T47D (cell line): Measurements from ENCODE around the gene PER2.

Source experiments
- DNase-seq, 2 experiments: peaks; one replicate each; pipeline versions ENCODE4 v3.0.0 to v3.0.0-alpha.2; 2011 to 2012; ENCODE audit warnings: low read depth in 1 of 2, low spot score in 1 of 2
- JUND ChIP-seq: IDR thresholded peaks from 2 replicates; pipeline ENCODE4 v1.6.1; 2012; ENCODE audit warnings: low read depth
- in situ Hi-C: cut with HindIII; loops from 2 replicates; pipeline ENCODE4 v1.10.0; 2016; ENCODE audit warnings: low sequenced_read_pairs, low pct_unique_long_range_greater_than_20kb

The PER2 gene

DNA sequence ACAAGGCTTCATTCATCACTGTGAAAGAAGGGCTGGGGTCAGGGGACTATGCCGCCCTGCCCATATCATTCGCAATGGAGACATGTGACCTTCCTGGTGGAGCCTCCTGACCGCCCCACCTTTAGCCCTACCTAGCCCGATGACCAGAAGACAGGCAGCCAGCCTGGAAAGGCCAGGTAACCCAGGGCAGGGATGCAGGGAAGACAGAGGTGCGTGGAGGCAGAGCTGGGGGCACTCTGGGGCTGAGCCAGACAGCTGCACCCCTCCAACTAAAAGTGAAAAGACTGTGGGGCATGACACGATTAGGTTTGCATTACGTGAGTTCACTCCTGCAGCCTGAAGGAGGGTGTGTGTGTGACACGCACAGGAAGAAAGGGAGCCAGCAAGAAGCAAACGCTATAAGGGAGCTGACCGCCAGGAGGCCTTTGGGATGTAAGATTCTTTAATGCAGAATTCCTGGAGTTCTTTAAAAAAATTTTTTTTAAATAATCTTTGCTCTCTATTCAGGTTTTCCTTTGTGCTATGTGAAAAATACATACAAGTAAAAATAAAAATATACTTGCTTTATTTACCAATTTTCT is 44.8 kb downstream of the PER2 start:
- in situ Hi-C loops: no loop called here
- TF ChIP-seq JUND: no peak
- DNase-seq: no peak

GRCh38 chr2:238242731-238243495 is 45.5 kb downstream of the PER2 start:
- in situ Hi-C loops: no loop called here
- TF ChIP-seq JUND: no peak
- no peak for DNase-seq

DNA sequence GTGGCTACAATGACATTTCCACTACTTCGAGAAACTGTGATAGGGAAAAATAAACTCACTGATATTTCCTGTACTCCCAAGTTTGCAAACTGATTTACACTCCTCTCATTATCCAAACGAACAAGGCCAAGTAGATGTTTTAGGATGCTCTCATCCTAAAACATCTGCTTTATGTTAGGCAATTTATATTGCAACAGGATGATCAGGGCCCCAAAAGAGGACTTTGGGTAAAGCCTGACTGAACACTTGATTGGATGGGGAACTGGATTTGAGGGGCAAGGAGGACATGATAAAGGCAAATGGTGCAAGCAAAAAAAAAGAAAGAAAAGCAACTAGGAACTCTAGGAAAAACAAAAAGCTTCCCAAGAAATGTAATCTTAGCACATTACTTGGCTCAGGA is 46.4 kb downstream of the PER2 start:
- in situ Hi-C loops: no loop called here
- TF ChIP-seq JUND: no peak
- no peak for DNase-seq

DNA sequence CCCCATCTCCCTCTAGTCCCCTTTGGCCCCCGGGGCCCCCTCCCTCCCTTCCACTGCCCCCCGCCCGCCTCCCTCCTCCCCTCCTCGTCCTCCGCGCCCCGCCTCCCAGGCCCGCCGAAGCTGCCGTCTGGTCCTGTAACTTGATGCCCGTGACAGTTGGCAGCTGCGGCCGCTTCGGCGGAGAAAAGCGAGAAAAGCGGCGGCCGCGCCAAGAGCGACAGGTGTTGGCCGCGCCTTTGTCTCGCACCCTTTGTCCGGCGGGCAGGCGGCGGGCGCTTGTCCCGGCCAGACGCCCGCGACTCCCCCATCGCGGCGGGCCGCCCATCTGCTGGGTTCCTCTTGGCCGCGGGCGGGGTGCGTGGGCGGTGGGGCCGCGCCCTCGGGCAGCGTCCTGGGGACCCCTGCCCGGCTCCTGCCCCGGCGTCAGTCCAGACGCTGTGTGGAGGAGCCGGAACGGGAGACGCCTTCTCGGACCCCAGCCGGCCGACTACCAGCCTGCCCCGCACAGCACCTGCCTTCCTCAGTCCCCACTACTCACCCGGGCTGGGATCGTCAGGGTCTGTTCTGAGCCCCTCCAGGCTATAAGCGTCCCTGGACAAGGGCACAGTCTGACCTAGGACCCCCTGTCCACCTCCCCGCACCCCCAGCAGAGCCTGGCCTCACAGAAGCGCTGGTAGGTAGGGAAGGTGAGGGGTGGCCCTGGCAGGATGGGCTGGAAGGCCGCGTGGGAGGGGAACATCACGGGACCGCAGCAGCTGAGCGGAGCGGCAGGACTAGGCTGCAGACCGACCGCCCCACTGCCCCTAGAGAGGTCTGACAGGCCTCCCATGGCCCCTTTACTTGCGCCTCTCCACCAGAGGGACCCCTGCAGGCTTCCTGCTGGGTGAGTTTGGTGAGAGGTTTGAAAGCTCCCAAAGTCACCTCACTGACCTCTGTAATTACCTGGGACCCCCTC is 47.4 kb downstream of the PER2 start:
- in situ Hi-C loops: no loop called here
- TF ChIP-seq JUND: no peak
- DNase-seq: peak; percentile 60 to 82

DNA sequence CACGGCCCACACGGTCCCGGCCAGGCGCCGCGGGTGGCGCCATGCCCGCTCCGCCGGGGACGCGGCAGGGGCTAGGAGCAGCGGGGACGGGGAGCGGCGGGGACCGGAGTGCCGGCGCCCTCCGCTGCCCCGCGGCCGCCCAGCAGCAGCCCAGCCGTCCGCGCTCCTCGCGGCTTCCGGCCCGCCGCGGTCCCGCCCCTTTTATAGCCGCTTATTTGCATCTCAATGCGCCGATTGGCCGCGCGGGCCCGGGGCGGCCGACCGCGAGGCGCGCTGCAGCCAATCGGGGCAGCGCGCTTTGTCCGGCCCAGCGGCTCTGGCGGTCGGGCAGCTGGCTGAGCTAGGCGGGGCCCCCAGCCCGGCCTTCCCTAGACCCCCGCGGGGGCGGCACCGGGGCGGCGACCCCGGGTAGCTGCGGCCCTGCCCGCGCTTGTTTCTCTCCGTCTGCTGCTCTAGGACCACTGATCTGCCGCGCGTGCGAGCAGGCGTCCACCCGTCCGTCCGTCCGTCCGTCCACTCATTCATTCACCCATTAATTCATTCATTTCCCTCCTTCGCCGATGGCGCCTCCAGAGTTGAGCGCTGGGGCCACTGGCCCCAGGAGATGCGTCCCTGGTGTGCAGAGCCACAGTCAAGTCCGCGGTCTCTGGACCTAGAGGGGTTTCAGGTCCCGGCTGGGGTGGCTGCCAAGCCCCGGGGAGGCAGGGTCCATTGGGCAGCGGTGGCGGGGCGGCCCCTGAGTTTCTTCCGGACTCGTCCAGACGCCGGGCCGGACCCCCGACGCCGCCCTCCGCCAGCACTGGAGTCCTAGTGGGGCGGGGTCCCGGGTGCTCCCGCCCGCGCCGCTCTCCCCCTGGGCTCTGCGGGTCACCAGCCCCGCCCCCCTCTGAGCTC is 48.3 kb downstream of the PER2 start, which contains the start of gene HES6:
TSS of gene HES6 (minus strand) at position 176 of the 894 bp plus-strand sequence. CDS start at position 43, 133 bp downstream.
- in situ Hi-C loops: no loop called here
- DNase-seq: peak; percentile 91 to 94

DNA sequence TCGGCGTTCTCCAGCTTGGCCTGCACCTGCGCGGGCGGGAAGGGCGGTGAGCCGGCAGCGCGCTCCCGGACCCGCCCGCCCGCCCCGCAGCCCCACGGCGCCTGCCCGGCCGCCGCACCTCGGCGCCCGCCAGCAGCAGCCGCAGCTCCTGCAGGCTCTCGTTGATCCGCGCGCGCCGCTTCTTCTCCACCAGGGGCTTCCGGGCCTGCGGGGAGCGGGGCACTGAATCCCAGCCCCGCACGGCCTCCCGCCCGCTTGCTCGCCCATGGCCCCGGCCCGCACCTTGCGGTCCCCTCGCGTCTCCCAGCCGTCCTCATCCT is 48.9 kb downstream of the PER2 start:
- in situ Hi-C loops: no loop called here
- no peak for TF ChIP-seq JUND
- peak in 1 of 2 experiments; percentile 15 for DNase-seq

More for the DNA sequence above, 48.3 kb downstream of the PER2 start, which contains the start of gene HES6:
- no peak for TF ChIP-seq JUND

GRCh38 chr2:238238766-238239542 is 49.5 kb downstream of the PER2 start:
- TF ChIP-seq JUND: no peak
- no peak for DNase-seq
- in situ Hi-C loops: no loop called here

DNA sequence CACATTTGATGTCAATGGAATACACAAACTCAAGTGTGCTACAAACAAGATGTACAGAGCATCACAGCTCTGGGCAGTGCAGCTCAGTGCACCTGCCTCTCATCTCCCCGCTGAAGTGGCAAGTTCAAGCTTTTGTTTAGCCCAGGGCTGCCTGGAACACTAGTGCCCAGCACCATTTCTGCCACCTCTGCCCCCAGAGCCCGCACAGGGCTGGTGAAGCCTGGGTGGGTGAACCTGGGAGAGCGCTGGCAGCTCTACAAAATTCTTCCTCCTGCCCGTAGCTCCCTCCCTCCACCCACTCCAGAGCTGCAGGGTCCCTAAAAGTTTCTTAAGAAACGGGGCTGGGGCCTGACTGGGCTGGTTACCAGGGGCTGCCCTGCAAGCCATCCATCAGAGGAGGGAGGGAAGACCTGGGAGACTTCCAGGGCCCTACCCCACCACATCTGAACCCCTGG is 50.1 kb downstream of the PER2 start:
- DNase-seq: no peak
- in situ Hi-C loops: no loop called here
- TF ChIP-seq JUND: no peak

- no peak for DNase-seq
- TF ChIP-seq JUND: no peak
- in situ Hi-C loops: no loop called here
These were observed 50.8 kb downstream of the PER2 start for GRCh38 chr2:238237431-238238135.

DNA sequence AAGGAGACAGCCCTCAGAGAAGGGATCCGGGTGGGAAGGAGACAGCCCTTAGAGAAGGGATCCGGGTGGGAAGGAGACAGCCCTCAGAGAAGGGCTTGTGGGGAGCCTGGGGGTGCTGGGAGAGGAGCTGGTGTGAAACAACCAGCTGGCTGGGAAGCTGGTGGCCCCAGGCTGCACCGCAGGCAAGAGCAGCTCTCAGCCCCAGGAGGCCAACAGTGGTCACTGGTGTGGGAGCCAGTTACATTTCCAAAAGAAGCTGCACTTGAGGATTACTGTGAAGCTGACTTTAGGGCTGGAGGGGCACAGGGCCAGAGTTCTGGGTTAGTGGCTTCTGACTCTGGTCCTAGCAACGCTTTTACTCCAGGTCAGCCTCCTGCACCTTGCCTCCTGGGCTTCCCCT is 51.8 kb downstream of the PER2 start:
- no peak for DNase-seq
- in situ Hi-C loops: no loop called here
- no peak for TF ChIP-seq JUND

DNA sequence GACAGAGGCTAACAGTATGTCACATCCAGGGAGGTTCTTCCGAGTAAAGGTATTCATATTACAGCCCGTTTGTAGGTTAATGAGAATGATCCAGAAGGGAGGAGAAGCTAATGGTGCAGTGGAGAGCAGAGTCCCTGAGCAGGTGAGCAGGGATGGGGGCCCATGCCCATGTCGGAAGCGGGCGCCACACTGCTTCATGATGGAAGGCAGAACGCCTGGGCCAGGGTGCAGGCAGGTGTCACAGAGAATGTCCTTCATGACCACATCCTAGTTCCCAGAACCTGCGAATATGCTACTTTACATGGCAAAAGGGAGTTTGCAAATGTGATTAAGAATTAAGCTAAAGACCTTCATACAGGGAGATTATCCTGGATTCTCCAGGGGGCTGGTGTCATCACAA is 52.6 kb downstream of the PER2 start:
- TF ChIP-seq JUND: no peak
- no peak for DNase-seq
- in situ Hi-C loops: no loop called here
